ENCODE results near the gene ALX4.

ALX4 gene

DNA sequence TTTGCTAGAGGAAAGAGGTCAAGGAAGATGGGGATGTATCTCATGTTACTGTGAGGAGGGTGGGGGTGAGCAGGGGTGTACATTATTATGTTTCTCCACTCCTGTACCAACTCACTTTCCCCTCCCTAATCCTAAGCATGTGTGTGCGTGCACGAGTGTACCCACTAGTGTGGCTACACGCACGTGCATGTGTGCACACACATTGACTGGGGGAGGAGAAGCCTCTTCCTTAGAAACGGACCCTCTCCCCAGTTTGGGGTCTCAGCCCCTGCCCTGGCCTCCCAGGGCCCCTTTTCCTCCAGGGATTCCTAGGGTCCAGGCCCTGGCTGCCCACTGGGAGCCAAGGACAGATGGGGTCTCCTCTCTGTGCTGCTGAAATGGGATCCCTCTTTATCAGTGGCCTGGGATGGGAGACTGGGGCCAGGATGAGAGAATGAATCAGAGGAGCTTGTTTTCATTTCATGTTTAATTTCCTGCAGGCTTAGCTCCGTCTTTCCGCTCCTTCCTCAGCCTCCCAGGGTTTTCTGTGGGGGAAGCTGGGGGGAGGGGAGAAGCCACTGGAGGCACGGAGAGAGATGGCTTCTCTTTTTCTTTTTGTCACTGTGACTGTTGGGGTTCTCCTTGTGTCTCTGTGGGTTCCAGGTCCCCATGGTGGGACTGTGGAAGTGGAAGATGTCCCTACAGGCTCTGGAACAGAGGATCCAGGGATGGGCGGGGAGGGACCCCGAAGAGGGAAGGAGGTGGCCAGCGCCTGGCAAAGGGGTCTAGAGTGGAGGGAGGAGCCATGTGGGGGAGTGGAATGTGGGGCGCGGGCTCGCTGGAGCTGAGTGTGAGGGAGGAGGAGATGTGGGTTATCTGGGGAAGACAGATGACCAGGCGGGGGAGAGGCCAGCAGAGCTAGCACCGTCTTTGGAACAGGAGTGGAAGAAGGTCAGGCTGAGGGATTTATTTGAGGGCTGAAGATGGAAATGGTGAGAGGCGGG lies 40.3 kb downstream of the ALX4 start:
- Histone ChIP-seq H3K36me3 (ENCODE audit: control insufficient read depth, low read depth, low read length) (no peaks in the 10 kb centered on the region), H3K4me3 (ENCODE audit: low read length) (no peak overlapping the region), H3K4me1 (ENCODE audit: control insufficient read depth, low read depth, low read length) (no peaks in the 10 kb centered on the region), H3K27me3 (ENCODE audit: control insufficient read depth, insufficient read depth, low read length) (no peaks in the 10 kb centered on the region), H3K9me3 (ENCODE audit: control insufficient read depth, low read depth, low read length) (no peaks in the 10 kb centered on the region), H3K9ac (ENCODE audit: low read length) (no peak overlapping the region), H3K27ac (ENCODE audit: low read length) (no peak overlapping the region)

DNA sequence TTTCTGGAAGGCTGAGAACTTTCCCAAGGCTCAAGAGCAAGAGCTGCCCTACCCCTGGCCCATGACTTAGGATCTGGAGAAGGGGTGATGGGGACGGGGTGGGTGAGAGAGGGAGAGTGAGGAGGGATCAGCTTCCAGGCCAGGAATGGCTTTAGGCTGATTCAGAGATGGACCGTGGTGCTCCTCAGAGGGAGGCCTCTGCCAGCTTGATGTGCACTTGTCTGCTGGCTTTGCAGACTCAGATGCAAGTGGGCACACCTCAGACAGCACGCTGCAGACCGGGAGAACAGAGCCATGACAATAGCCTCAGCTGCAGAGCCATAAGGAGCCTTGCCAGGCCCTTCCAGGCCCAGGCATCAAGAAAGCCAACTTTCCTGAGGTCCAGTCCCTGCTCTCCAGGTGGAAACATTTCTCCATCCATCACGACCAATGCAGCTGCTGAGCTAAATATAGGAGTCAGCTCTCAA lies 41.3 kb downstream of the ALX4 start:
- Histone ChIP-seq H3K27me3 (ENCODE audit: control insufficient read depth, insufficient read depth, low read length) (no peaks in the 10 kb centered on the region), H3K4me1 (ENCODE audit: control insufficient read depth, low read depth, low read length) (no peaks in the 10 kb centered on the region), H3K9ac (ENCODE audit: low read length) (no peak overlapping the region), H3K36me3 (ENCODE audit: control insufficient read depth, low read depth, low read length) (no peaks in the 10 kb centered on the region), H3K4me3 (ENCODE audit: low read length) (no peak overlapping the region), H3K9me3 (ENCODE audit: control insufficient read depth, low read depth, low read length) (no peaks in the 10 kb centered on the region), H3K27ac (ENCODE audit: low read length) (no peak overlapping the region)

DNA sequence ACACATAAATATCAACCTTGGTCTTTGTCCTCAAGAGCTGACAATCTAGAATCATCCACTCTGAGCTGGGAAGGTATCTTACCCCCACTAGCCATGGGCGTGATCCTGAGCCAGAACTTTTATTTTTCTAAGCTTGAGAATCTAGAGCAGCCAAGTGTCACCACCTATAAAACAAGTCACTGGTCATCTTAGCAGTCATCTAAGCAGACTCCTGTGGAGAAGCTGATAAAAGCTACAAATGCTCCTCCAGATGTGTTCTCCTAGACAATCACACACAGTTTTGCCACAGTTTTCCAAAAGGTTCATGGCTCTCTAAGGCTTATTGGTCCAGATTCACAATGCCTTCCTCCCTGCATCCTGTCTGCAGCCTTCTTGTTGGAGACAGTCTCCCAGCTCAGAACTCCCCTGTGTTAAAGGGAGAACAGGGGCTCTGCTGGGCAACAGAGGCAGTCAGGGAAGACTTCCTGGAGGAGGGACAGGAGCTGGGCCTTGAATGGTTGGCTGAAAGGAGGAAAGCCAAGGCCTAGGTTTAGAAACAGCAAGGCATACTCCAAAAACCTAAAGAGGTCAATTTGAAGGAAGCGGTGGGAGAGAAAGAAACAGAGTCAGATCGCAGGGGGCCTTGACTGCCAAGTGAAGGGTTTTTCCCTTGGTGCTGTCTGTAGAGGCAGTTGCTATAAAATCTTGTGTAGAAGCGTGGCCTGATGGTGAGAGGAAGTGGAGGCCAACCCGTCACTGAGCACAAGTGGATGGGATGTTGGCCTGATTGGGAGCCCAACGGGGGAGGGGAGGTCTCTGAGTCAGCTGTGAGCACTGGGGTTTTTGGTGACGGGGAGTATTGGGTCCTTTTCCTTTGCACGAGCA lies 42.0 kb downstream of the ALX4 start:
- H3K27ac ChIP-seq (ENCODE audit: low read length): no peak overlapping the region
- no peak overlapping the region for H3K9ac ChIP-seq (ENCODE audit: low read length)
- no peaks in the 10 kb centered on the region for H3K27me3 ChIP-seq (ENCODE audit: control insufficient read depth, insufficient read depth, low read length)
- no peak overlapping the region for H3K4me3 ChIP-seq (ENCODE audit: low read length)
- no peaks in the 10 kb centered on the region for H3K9me3 ChIP-seq (ENCODE audit: control insufficient read depth, low read depth, low read length)
- no peaks in the 10 kb centered on the region for H3K4me1 ChIP-seq (ENCODE audit: control insufficient read depth, low read depth, low read length)
- no peaks in the 10 kb centered on the region for H3K36me3 ChIP-seq (ENCODE audit: control insufficient read depth, low read depth, low read length)

GRCh38 chr11:44267006-44267749 lies 42.8 kb downstream of the ALX4 start:
- no peak overlapping the region for H3K4me3 ChIP-seq (ENCODE audit: low read length)
- H3K9ac ChIP-seq (ENCODE audit: low read length): no peak overlapping the region
- no peaks in the 10 kb centered on the region for H3K4me1 ChIP-seq (ENCODE audit: control insufficient read depth, low read depth, low read length)
- H3K27me3 ChIP-seq (ENCODE audit: control insufficient read depth, insufficient read depth, low read length): no peaks in the 10 kb centered on the region
- H3K27ac ChIP-seq (ENCODE audit: low read length): no peak overlapping the region
- no peaks in the 10 kb centered on the region for H3K9me3 ChIP-seq (ENCODE audit: control insufficient read depth, low read depth, low read length)
- no peaks in the 10 kb centered on the region for H3K36me3 ChIP-seq (ENCODE audit: control insufficient read depth, low read depth, low read length)

GRCh38 chr11:44266056-44266780 lies 43.7 kb downstream of the ALX4 start:
- Histone ChIP-seq H3K9ac (ENCODE audit: low read length) (no peak overlapping the region), H3K9me3 (ENCODE audit: control insufficient read depth, low read depth, low read length) (no peaks in the 10 kb centered on the region), H3K36me3 (ENCODE audit: control insufficient read depth, low read depth, low read length) (no peaks in the 10 kb centered on the region), H3K27me3 (ENCODE audit: control insufficient read depth, insufficient read depth, low read length) (no peaks in the 10 kb centered on the region), H3K4me1 (ENCODE audit: control insufficient read depth, low read depth, low read length) (no peaks in the 10 kb centered on the region), H3K4me3 (ENCODE audit: low read length) (no peak overlapping the region), H3K27ac (ENCODE audit: low read length) (no peak overlapping the region)

DNA sequence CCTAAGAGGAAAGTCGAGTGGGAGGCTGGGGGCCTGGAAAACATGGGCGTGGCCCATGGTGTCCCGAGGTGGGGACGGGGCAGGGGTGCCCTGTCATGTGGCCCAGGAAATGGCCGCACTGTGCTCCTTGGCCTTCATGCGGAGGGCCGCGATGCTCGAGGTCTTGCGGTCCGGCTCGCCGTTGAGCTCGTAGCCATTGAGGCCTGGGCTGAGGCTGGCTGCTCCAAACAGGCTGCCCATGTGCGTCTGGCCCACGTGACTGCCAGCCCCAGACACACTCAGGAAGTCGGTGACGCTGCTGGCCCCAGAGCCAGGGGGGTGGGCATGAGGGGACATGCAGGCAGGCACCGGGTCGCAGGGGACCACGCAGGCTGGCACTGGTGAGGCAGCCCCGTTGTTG lies 45.2 kb downstream of the ALX4 start:
- H3K4me1 ChIP-seq (ENCODE audit: control insufficient read depth, low read depth, low read length): no peaks in the 10 kb centered on the region

DNA sequence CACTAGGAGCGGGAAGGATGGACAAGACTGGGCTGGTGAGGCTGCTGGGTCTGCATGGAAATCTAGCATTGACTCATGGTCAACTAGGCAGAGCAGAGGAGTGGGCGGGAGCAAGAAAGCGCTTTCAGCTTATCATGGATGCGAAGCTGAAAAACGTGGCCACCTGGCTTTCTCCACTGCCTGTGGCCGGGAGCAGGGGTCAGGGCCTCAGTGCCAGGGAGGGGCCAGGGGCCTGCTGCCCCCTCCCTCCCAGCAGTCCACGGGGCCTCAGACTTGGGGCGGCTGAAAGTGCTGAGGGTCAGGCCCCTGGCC lies 45.5 kb downstream of the ALX4 start:
- no peaks in the 10 kb centered on the region for H3K9me3 ChIP-seq (ENCODE audit: control insufficient read depth, low read depth, low read length)
- no peaks in the 10 kb centered on the region for H3K4me1 ChIP-seq (ENCODE audit: control insufficient read depth, low read depth, low read length)
- H3K4me3 ChIP-seq (ENCODE audit: low read length): no peak overlapping the region
- H3K27me3 ChIP-seq (ENCODE audit: control insufficient read depth, insufficient read depth, low read length): no peaks in the 10 kb centered on the region
- no peak overlapping the region for H3K27ac ChIP-seq (ENCODE audit: low read length)
- H3K36me3 ChIP-seq (ENCODE audit: control insufficient read depth, low read depth, low read length): no peaks in the 10 kb centered on the region
- no peak overlapping the region for H3K9ac ChIP-seq (ENCODE audit: low read length)

More for the DNA sequence above, 45.2 kb downstream of the ALX4 start:
- H3K9me3 ChIP-seq (ENCODE audit: control insufficient read depth, low read depth, low read length): no peaks in the 10 kb centered on the region
- H3K4me3 ChIP-seq (ENCODE audit: low read length): no peak overlapping the region
- no peak overlapping the region for H3K9ac ChIP-seq (ENCODE audit: low read length)
- H3K27me3 ChIP-seq (ENCODE audit: control insufficient read depth, insufficient read depth, low read length): no peaks in the 10 kb centered on the region
- H3K27ac ChIP-seq (ENCODE audit: low read length): no peak overlapping the region
- H3K36me3 ChIP-seq (ENCODE audit: control insufficient read depth, low read depth, low read length): no peaks in the 10 kb centered on the region

DNA sequence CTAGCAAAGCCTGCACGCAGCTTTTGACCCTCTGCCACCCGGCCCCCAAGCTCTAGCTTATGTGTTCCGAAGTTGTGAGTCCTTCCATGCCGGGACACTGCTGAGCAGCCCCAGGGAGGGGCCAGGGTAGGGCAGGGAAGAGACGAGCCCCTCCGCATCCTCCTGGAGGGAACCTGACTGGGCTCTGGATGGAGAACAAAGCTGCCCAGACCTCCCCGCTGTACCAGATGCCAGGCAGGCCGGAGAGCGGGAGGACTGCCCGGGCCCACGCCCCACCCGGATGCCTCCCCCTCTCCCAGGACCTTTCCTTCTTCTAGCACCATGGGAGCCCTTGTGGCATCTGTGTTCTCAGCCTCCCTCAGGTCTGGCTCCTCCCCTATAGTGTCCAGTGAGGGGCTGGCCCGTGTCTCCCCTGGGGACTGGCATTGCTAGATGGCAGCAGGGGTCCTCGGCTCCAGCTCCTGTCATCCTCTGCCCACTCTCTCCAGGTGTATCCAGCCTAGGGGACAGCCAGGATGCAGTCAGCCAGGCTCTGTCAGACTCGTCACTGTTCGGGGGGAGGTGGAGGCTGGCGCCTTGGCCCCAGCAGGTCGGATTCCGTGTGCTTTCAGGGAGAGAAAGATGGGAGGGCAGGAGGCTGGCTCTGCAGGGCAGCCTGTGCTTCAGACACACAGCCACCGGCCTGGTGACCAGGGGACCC lies 46.1 kb downstream of the ALX4 start:
- Histone ChIP-seq H3K36me3 (ENCODE audit: control insufficient read depth, low read depth, low read length) (no peaks in the 10 kb centered on the region), H3K9ac (ENCODE audit: low read length) (no peak overlapping the region), H3K27ac (ENCODE audit: low read length) (no peak overlapping the region)

GRCh38 chr11:44261800-44262591 lies 47.9 kb downstream of the ALX4 start:
- H3K4me3 ChIP-seq (ENCODE audit: low read length): no peak overlapping the region
- no peak overlapping the region for H3K27ac ChIP-seq (ENCODE audit: low read length)
- no peak overlapping the region for H3K9ac ChIP-seq (ENCODE audit: low read length)
- H3K27me3 ChIP-seq (ENCODE audit: control insufficient read depth, insufficient read depth, low read length): no peaks in the 10 kb centered on the region
- H3K36me3 ChIP-seq (ENCODE audit: control insufficient read depth, low read depth, low read length): no peaks in the 10 kb centered on the region
- no peaks in the 10 kb centered on the region for H3K9me3 ChIP-seq (ENCODE audit: control insufficient read depth, low read depth, low read length)
- no peaks in the 10 kb centered on the region for H3K4me1 ChIP-seq (ENCODE audit: control insufficient read depth, low read depth, low read length)

More for the DNA sequence above, 46.1 kb downstream of the ALX4 start:
- Histone ChIP-seq H3K4me1 (ENCODE audit: control insufficient read depth, low read depth, low read length) (no peaks in the 10 kb centered on the region), H3K27me3 (ENCODE audit: control insufficient read depth, insufficient read depth, low read length) (no peaks in the 10 kb centered on the region), H3K9me3 (ENCODE audit: control insufficient read depth, low read depth, low read length) (no peaks in the 10 kb centered on the region), H3K4me3 (ENCODE audit: low read length) (no peak overlapping the region)

- Histone ChIP-seq H3K27ac (ENCODE audit: low read length) (no peak overlapping the region), H3K36me3 (ENCODE audit: control insufficient read depth, low read depth, low read length) (no peaks in the 10 kb centered on the region), H3K4me3 (ENCODE audit: low read length) (no peak overlapping the region), H3K9me3 (ENCODE audit: control insufficient read depth, low read depth, low read length) (no peaks in the 10 kb centered on the region), H3K9ac (ENCODE audit: low read length) (no peak overlapping the region), H3K27me3 (ENCODE audit: control insufficient read depth, insufficient read depth, low read length) (no peaks in the 10 kb centered on the region), H3K4me1 (ENCODE audit: control insufficient read depth, low read depth, low read length) (no peaks in the 10 kb centered on the region)
Observed at GRCh38 chr11:44260081-44260480, 49.9 kb downstream of the ALX4 start.

Data from iPS-18a (cell line).